HFF-Myc (cell line): ENCODE measurements around the gene CSTF2.
"Not testable (repeated sequence)": the region's sequence is repeated elsewhere in the genome, so short reads cannot be mapped to it uniquely, and the experiment has no call there.

Experiments
- DNase-seq: peaks from one replicate; pipeline ENCODE4 v3.0.0-alpha.2; 2011; ENCODE audit warnings: low read depth; ENCODE audit errors: extremely low read depth
- H3K4me3 ChIP-seq: replicated peaks from 2 replicates; pipeline ENCODE4 v1.5.1; 2011; ENCODE audit warnings: low read depth, mild to moderate bottlenecking, control low read depth, low read length
- CTCF ChIP-seq: IDR thresholded peaks from 2 replicates; pipeline ENCODE4 v1.5.1; 2012; ENCODE audit warnings: mild to moderate bottlenecking, low read depth, low read length, control low read depth; ENCODE audit errors: missing control alignments

CSTF2 gene

GRCh38 chrX:100819837-100820666, at the start of gene CSTF2:
TSS of gene CSTF2 (plus strand) at chrX:100820391. CDS start at chrX:100820417, 26 bp downstream.
- DNase-seq, result peak; percentile 54
- no peak for TF ChIP-seq CTCF
- H3K4me3 ChIP-seq, result peak within 1 kb of the TSS; percentile 74

GRCh38 chrX:100796371-100796770, 23.8 kb upstream of the CSTF2 start:
- DNase-seq, H3K4me3 ChIP-seq: not testable (repeated sequence)

GRCh38 chrX:100797359-100797758, 22.8 kb upstream of the CSTF2 start:
- H3K4me3 ChIP-seq, result no peak overlapping the region
- DNase-seq, result no peak
- TF ChIP-seq CTCF, result no peak

- DNase-seq, result no peak
- no peak overlapping the region for H3K4me3 ChIP-seq
- TF ChIP-seq CTCF, result no peak
Measured at GRCh38 chrX:100798484-100799214, 21.5 kb upstream of the CSTF2 start.

GRCh38 chrX:100802843-100803242, 17.3 kb upstream of the CSTF2 start:
- DNase-seq, result no peak
- TF ChIP-seq CTCF, result no peak

GRCh38 chrX:100804780-100805179, 15.4 kb upstream of the CSTF2 start:
- no peak for DNase-seq
- no peak overlapping the region for H3K4me3 ChIP-seq
- no peak for TF ChIP-seq CTCF

More at GRCh38 chrX:100802843-100803242, 17.3 kb upstream of the CSTF2 start:
- H3K4me3 ChIP-seq, result no peak overlapping the region

GRCh38 chrX:100808265-100808664, 11.9 kb upstream of the CSTF2 start:
- not testable (repeated sequence) for DNase-seq, H3K4me3 ChIP-seq
